A549 (cell line): ENCODE measurements around the gene PKD1. TPM values are rescaled to one million over a fixed set of nuclear protein-coding genes. Genes with fewer than 3 reads are reported as not detected.

Source experiments
- ATAC-seq, 2 experiments: fragments of 200-7000 bp in 1 of 2; fragments of >200 bp in 1 of 2; cut with Nextera tagmentation in 1 of 2; cut with Tn5 transposase in 1 of 2; 3 replicates each; pipeline versions ENCODE4 v1.8.0 to v1.9.1; 2018 to 2020; ENCODE audit warnings: mild to moderate bottlenecking in 1 of 2, moderate library complexity in 1 of 2
- CTCF ChIA-PET: fragments of 300-600 bp; sonication (Branson Sonifier 250); formaldehyde crosslinking; extraction: SDS; loops from one replicate; lab custom pipeline; 2021; ENCODE audit warnings: antibody characterized with exemption, inconsistent platforms; lab: Yijun Ruan, JAX
- POLR2A ChIA-PET: fragments of 350-600 bp; formaldehyde crosslinking; extraction: SDS; loops from one replicate; lab custom pipeline; 2021; ENCODE audit warnings: antibody characterized with exemption, inconsistent platforms; lab: Yijun Ruan, JAX
- DNase-seq, 2 experiments: peaks; one replicate each; pipeline versions ENCODE4 v3.0.0 to v3.0.0-alpha.2; 2011 to 2016; ENCODE audit warnings: low read depth in 1 of 2, low spot score in 1 of 2
- FAIRE-seq: peaks from 2 replicates; lab custom pipeline; 2011; peaks lifted over from hg19 to GRCh38; lab: Jason Lieb, UNC
- H3K27ac ChIP-seq, 2 experiments: fragments of >200 bp; sonication (Bioruptor Twin); formaldehyde crosslinking; 3 replicates each; pipeline ENCODE4 v1.5.1; 2016 to 2017
- H3K4me1 ChIP-seq: fragments of >200 bp; sonication (Bioruptor Twin); formaldehyde crosslinking; 3 replicates; pipeline ENCODE4 v1.6.1; 2016
- H3K4me2 ChIP-seq: fragments of >200 bp; sonication (Bioruptor Twin); formaldehyde crosslinking; 3 replicates; pipeline ENCODE4 v1.6.1; 2016
- H3K4me3 ChIP-seq: fragments of >200 bp; sonication (Bioruptor Twin); formaldehyde crosslinking; 3 replicates; pipeline ENCODE4 v1.5.1; 2016
- H3K9me3 ChIP-seq: fragments of >200 bp; sonication (Bioruptor Twin); formaldehyde crosslinking; 3 replicates; pipeline ENCODE4 v1.6.1; 2016
- BHLHE40 ChIP-seq: IDR thresholded peaks from 2 replicates; pipeline ENCODE4 v1.6.1; 2012; ENCODE audit warnings: low read depth, low read length, inconsistent platforms
- CBX2 ChIP-seq: fragments of 200-600 bp; sonication (generic); IDR thresholded peaks from 2 replicates; pipeline ENCODE4 v1.6.1; 2016; ENCODE audit warnings: low read depth, mild to moderate bottlenecking, borderline replicate concordance
- CEBPB ChIP-seq, 2 experiments: fragments of >200 bp in 1 of 2; sonication (Bioruptor Twin) in 1 of 2; formaldehyde crosslinking in 1 of 2; IDR thresholded peaks; 2 replicates each; pipeline ENCODE4 v1.6.1; 2012 to 2016
- CHD4 ChIP-seq: fragments of 200-600 bp; sonication (generic); IDR thresholded peaks from 2 replicates; pipeline ENCODE4 v1.6.1; 2016; ENCODE audit warnings: antibody characterized with exemption, mild to moderate bottlenecking, borderline replicate concordance
- EHMT2 ChIP-seq: fragments of 200-600 bp; sonication (generic); IDR thresholded peaks from 2 replicates; pipeline ENCODE4 v1.6.1; 2016; ENCODE audit warnings: antibody characterized with exemption, low read depth, mild to moderate bottlenecking, moderate library complexity
- EP300 ChIP-seq, 2 experiments: fragments of >200 bp; sonication (Bioruptor Twin); formaldehyde crosslinking; IDR thresholded peaks; 2 replicates in 1 of 2; 3 replicates in 1 of 2; pipeline ENCODE4 v1.6.1; 2016 to 2017
- FOSB ChIP-seq: fragments of 250-450 bp; sonication (Bioruptor Pico); IDR thresholded peaks from 2 replicates; pipeline ENCODE4 v1.5.0; 2020; ENCODE audit warnings: mild to moderate bottlenecking, moderate library complexity
- FOSL2 ChIP-seq, 2 experiments: fragments of 450-650 bp in 1 of 2; fragments of >200 bp in 1 of 2; sonication (Bioruptor Twin) in 1 of 2; formaldehyde crosslinking; IDR thresholded peaks; 2 replicates each; pipeline versions ENCODE4 v1.5.0 to v1.6.1; 2016 to 2020; ENCODE audit warnings: mild to moderate bottlenecking in 1 of 2, moderate library complexity in 1 of 2
- HDAC2 ChIP-seq: fragments of 200-600 bp; sonication (generic); IDR thresholded peaks from 2 replicates; pipeline ENCODE4 v1.6.1; 2016
- HOXA7 ChIP-seq: fragments of 250-450 bp; sonication (Bioruptor Pico); IDR thresholded peaks from 2 replicates; pipeline ENCODE4 v1.5.0; 2020; ENCODE audit warnings: mild to moderate bottlenecking, moderate library complexity
- HOXB13 ChIP-seq: fragments of 250-450 bp; sonication (Bioruptor Pico); IDR thresholded peaks from 2 replicates; pipeline ENCODE4 v1.5.0; 2020; ENCODE audit warnings: low read depth, mild to moderate bottlenecking, moderate library complexity
- KDM5A ChIP-seq: fragments of 200-600 bp; sonication (generic); IDR thresholded peaks from 2 replicates; pipeline ENCODE4 v1.6.1; 2016; ENCODE audit warnings: antibody characterized with exemption, mild to moderate bottlenecking
- NPAS2 ChIP-seq: fragments of 250-450 bp; sonication (Bioruptor Pico); IDR thresholded peaks from 2 replicates; pipeline ENCODE4 v1.8.0; 2022; ENCODE audit warnings: mild to moderate bottlenecking, moderate library complexity, borderline replicate concordance
- POLR2A ChIP-seq: IDR thresholded peaks from 2 replicates; pipeline ENCODE4 v1.6.1; 2012; ENCODE audit warnings: mild to moderate bottlenecking, low read length
- POLR2AphosphoS2 ChIP-seq: conservative IDR thresholded peaks from 2 replicates; pipeline ENCODE4 v1.6.1; 2012; ENCODE audit warnings: low read length, improper control_type of control experiment, inconsistent platforms
- RNF2 ChIP-seq: fragments of 200-600 bp; sonication (generic); IDR thresholded peaks from 2 replicates; pipeline ENCODE4 v1.6.1; 2016; ENCODE audit warnings: low read depth, mild to moderate bottlenecking, antibody characterized with exemption, moderate library complexity, borderline replicate concordance
- TFCP2L1 ChIP-seq: fragments of 250-450 bp; sonication (Bioruptor Pico); IDR thresholded peaks from 2 replicates; pipeline ENCODE4 v1.5.0; 2021; ENCODE audit warnings: mild to moderate bottlenecking
- ZC3H11A ChIP-seq: fragments of 450-650 bp; IDR thresholded peaks from 2 replicates; pipeline ENCODE4 v1.6.1; 2014; ENCODE audit warnings: antibody characterized with exemption, mild to moderate bottlenecking
- ZFP36 ChIP-seq: fragments of 450-650 bp; IDR thresholded peaks from 2 replicates; pipeline ENCODE4 v1.6.1; 2014; ENCODE audit warnings: borderline replicate concordance; ENCODE audit not compliant: partially characterized antibody
- ZNF302 ChIP-seq: fragments of 250-450 bp; sonication (Bioruptor Pico); IDR thresholded peaks from 2 replicates; pipeline ENCODE4 v1.9.0; 2021; ENCODE audit warnings: inconsistent platforms, mild to moderate bottlenecking, moderate library complexity
- ZSCAN20 ChIP-seq: fragments of 250-450 bp; sonication (Bioruptor Pico); IDR thresholded peaks from 2 replicates; pipeline ENCODE4 v1.8.0; 2022; ENCODE audit warnings: mild to moderate bottlenecking, moderate library complexity
- WGBS: methylation state at CpG from one replicate; pipeline ENCODE4 v1.1.6; 2017; ENCODE audit errors: missing lambda C conversion rate; 5-methylcytosine and 5-hydroxymethylcytosine counted together
- polyA plus RNA-seq, 4 experiments: library from polyadenylated mRNA; depleted of rRNA in 3 of 4; stranded (reverse); fragments of >200 nt; fragmentation: RNase III in 1 of 4; extraction: RNeasy Plus Mini Kit Qiagen cat#74134 plus additional on column Dnase treatment in 1 of 4; gene quantifications; 2 replicates in 3 of 4; 3 replicates in 1 of 4; pipeline ENCODE4 v1.2.3, GENCODE V29; 2011 to 2017
- TF ChIP-seq, protein P1 (sequence below): IDR thresholded peaks from 2 replicates; pipeline ENCODE4 v1.6.1; 2012; ENCODE audit warnings: low read depth, borderline replicate concordance
- TF ChIP-seq, protein P2 (sequence below): fragments of >200 bp; sonication (Bioruptor Twin); formaldehyde crosslinking; IDR thresholded peaks from 3 replicates; pipeline ENCODE4 v1.5.1; 2016
- TF ChIP-seq, protein P3 (sequence below): fragments of 250-450 bp; sonication (Bioruptor Pico); IDR thresholded peaks from 2 replicates; pipeline ENCODE4 v1.5.0; 2021; ENCODE audit warnings: mild to moderate bottlenecking, moderate library complexity, borderline replicate concordance
- TF ChIP-seq, protein P4 (sequence below): IDR thresholded peaks from 2 replicates; pipeline ENCODE4 v1.6.1; 2012
- TF ChIP-seq, protein P5 (sequence below): fragments of 450-650 bp; IDR thresholded peaks from 2 replicates; pipeline ENCODE4 v1.6.1; 2014; ENCODE audit warnings: antibody characterized with exemption
- TF ChIP-seq, protein P6 (sequence below): IDR thresholded peaks from 2 replicates; pipeline ENCODE4 v1.6.1; 2012

Gene PKD1
- polyA plus RNA-seq, 2 of the 4 experiments (the other 2 are of a cell fraction): 11.5 to 39.2 TPM

DNA sequence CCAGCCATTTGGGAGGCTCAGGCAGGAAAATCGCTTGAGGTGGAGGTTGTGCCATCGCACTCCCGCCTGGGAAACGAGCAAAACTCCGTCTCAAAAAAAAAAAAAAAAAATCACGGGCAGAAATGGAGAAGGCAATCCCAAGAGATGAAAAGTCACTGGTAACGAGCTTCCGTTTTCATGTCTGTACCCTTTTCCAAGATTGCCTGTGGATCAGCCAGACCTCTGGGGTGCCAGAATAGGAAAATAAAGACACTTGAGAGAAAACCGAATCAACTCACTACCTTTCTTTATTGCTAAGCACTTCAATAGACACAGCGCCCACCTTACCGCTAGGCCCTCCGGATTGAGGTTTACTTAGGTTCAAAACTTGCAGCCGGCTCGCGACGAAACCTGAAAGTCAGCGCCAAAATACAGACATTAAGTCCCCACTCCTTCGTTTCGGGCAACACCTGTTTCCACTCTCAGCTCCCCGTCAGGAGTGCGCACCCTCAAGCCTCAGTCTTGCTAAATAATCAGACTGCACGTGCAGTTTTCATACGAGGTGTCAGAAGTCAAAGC lies 18.9 kb upstream of the PKD1 start:
- H3K4me2 ChIP-seq: peak overlapping the region; percentile 99
- peak overlapping the region; percentile 92 to 94 for H3K27ac ChIP-seq
- CTCF ChIA-PET: interaction anchor here (0.7 to 2.2 kb wide), 6 partner anchors 8 to 465 kb away, joined by 3 to 9 read pairs (median 3); partner anchors contain the start of gene ECI1
- POLR2A ChIA-PET: interaction anchor here (0.6 to 2.3 kb wide), 27 partner anchors 8 to 365 kb away, joined by 3 to 30 read pairs (median 8); partner anchors contain the start of genes AMDHD2, BRICD5, CASKIN1 and ECI1
- no peak for ATAC-seq
- WGBS: 2% methylated on average over 23 of the region's 23 CpGs
- no peak for FAIRE-seq
- H3K4me1 ChIP-seq: peaks cover 63% of the 10 kb centered on the region
- peak overlapping the region; percentile 88 for H3K4me3 ChIP-seq
- H3K9me3 ChIP-seq: no peaks in the 10 kb centered on the region
- peak; percentile 58; the same call in 1 of the 2 replicates for TF ChIP-seq HDAC2
- TF ChIP-seq, protein P1, sequence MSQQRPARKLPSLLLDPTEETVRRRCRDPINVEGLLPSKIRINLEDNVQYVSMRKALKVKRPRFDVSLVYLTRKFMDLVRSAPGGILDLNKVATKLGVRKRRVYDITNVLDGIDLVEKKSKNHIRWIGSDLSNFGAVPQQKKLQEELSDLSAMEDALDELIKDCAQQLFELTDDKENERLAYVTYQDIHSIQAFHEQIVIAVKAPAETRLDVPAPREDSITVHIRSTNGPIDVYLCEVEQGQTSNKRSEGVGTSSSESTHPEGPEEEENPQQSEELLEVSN: no peak
- 0 out of 2 replicates have a peak, but pooled peaks have one; percentile 31 for TF ChIP-seq HOXA7 (CRISPR knock-in tag)
- TF ChIP-seq FOSB (CRISPR knock-in tag): peak; percentile 66; the same call in 1 of the 2 replicates
- TF ChIP-seq ZSCAN20 (CRISPR knock-in tag): no peak
- TF ChIP-seq BHLHE40: 0 out of 2 replicates have a peak, but pooled peaks have one; percentile 2
- TF ChIP-seq POLR2AphosphoS2: 0 out of 2 replicates have a peak, but pooled peaks have one; percentile 44
- TF ChIP-seq TFCP2L1 (CRISPR knock-in tag): 0 out of 2 replicates have a peak, but pooled peaks have one; percentile 10
- TF ChIP-seq RNF2: peak; percentile 87; the same call in 1 of the 2 replicates
- TF ChIP-seq ZC3H11A: 0 out of 2 replicates have a peak, but pooled peaks have one; percentile 4
- DNase-seq: no peak

DNA sequence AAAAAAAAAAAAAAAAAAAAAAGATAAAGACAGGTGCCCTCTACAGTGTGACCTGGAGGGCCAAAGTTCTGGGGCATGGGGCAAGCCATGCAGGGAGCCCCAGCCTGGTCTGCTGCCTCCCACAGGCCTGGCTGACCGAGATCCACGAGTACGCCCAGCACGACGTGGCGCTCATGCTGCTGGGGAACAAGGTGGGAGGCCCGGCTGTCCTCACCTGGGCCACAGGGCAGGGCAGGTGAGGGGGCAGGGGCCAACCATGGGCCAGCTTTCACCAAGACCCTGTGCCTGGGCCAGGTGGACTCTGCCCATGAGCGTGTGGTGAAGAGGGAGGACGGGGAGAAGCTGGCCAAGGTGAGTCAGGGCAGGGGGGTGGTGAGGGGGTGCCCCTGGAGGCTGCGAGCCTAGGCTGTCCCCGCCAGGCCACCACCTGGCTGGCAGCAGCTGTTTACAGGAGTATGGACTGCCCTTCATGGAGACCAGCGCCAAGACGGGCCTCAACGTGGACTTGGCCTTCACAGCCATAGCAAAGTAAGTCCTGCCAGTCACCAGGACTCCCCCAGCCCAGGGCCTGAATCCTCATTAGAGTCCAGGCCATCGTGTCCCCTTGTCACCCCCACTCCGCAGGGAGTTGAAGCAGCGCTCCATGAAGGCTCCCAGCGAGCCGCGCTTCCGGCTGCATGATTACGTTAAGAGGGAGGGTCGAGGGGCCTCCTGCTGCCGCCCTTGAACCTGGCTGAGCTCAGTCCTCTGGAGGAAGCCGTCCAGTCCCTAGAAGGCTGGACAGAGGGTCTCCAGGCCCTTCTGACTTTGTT lies 17.2 kb upstream of the PKD1 start:
- WGBS: 3% methylated on average over 23 of the region's 25 CpGs
- FAIRE-seq: no peak
- peak in 1 of 2 experiments; percentile 63 for DNase-seq
- ChIA-PET CTCF (interaction anchor here (0.5 to 5.2 kb wide), 14 partner anchors 9 to 348 kb away, joined by 3 to 43 read pairs (median 4); no protein-coding TSS in a partner anchor), POLR2A (interaction anchor here (0.8 to 1.3 kb wide), 3 partner anchors 12 to 188 kb away, joined by 3 to 4 read pairs (median 3); partner anchors contain the start of genes PGP and RPS2)
- H3K4me2 ChIP-seq: peak overlapping the region; percentile 99
- peak overlapping the region; percentile 92 to 94 for H3K27ac ChIP-seq
- H3K9me3 ChIP-seq: no peaks in the 10 kb centered on the region
- no peak for ATAC-seq
- H3K4me1 ChIP-seq: peaks cover 60% of the 10 kb centered on the region
- peak overlapping the region; percentile 88 for H3K4me3 ChIP-seq
- TF ChIP-seq ZC3H11A (no peak), EP300 (IDR thresholded peaks at IDR 0.05) (no peak), BHLHE40 (no peak), KDM5A (no peak), TFCP2L1 (CRISPR knock-in tag) (peak; percentile 62; the same call in 1 of the 2 replicates), HOXB13 (CRISPR knock-in tag) (0 out of 2 replicates have a peak, but pooled peaks have one; percentile 19), CEBPB (IDR thresholded peaks at IDR 0.05) (no peak), ZNF302 (no peak), POLR2A (0 out of 2 replicates have a peak, but pooled peaks have one; percentile 1), EHMT2 (no peak), RNF2 (no peak), FOSL2 (IDR thresholded peaks at IDR 0.05) (no peak), FOSL2 (CRISPR knock-in tag; IDR thresholded peaks at IDR 0.05) (peak; percentile 11; the same call in 1 of the 2 replicates), ZFP36 (no peak), NPAS2 (CRISPR knock-in tag) (no peak), CHD4 (no peak), CBX2 (no peak)
- TF ChIP-seq, protein P2, sequence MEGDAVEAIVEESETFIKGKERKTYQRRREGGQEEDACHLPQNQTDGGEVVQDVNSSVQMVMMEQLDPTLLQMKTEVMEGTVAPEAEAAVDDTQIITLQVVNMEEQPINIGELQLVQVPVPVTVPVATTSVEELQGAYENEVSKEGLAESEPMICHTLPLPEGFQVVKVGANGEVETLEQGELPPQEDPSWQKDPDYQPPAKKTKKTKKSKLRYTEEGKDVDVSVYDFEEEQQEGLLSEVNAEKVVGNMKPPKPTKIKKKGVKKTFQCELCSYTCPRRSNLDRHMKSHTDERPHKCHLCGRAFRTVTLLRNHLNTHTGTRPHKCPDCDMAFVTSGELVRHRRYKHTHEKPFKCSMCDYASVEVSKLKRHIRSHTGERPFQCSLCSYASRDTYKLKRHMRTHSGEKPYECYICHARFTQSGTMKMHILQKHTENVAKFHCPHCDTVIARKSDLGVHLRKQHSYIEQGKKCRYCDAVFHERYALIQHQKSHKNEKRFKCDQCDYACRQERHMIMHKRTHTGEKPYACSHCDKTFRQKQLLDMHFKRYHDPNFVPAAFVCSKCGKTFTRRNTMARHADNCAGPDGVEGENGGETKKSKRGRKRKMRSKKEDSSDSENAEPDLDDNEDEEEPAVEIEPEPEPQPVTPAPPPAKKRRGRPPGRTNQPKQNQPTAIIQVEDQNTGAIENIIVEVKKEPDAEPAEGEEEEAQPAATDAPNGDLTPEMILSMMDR: no peak; the same call in 2 of the 3 replicates
- TF ChIP-seq, protein P3, sequence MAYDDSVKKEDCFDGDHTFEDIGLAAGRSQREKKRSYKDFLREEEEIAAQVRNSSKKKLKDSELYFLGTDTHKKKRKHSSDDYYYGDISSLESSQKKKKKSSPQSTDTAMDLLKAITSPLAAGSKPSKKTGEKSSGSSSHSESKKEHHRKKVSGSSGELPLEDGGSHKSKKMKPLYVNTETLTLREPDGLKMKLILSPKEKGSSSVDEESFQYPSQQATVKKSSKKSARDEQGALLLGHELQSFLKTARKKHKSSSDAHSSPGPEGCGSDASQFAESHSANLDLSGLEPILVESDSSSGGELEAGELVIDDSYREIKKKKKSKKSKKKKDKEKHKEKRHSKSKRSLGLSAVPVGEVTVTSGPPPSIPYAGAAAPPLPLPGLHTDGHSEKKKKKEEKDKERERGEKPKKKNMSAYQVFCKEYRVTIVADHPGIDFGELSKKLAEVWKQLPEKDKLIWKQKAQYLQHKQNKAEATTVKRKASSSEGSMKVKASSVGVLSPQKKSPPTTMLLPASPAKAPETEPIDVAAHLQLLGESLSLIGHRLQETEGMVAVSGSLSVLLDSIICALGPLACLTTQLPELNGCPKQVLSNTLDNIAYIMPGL (CRISPR knock-in tag): no peak
- TF ChIP-seq, protein P4, sequence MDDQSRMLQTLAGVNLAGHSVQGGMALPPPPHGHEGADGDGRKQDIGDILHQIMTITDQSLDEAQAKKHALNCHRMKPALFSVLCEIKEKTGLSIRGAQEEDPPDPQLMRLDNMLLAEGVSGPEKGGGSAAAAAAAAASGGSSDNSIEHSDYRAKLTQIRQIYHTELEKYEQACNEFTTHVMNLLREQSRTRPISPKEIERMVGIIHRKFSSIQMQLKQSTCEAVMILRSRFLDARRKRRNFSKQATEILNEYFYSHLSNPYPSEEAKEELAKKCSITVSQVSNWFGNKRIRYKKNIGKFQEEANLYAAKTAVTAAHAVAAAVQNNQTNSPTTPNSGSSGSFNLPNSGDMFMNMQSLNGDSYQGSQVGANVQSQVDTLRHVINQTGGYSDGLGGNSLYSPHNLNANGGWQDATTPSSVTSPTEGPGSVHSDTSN: no peak; the same call in 1 of the 2 replicates
- TF ChIP-seq, protein P5, sequence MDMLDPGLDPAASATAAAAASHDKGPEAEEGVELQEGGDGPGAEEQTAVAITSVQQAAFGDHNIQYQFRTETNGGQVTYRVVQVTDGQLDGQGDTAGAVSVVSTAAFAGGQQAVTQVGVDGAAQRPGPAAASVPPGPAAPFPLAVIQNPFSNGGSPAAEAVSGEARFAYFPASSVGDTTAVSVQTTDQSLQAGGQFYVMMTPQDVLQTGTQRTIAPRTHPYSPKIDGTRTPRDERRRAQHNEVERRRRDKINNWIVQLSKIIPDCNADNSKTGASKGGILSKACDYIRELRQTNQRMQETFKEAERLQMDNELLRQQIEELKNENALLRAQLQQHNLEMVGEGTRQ: no peak
- TF ChIP-seq, protein P6, sequence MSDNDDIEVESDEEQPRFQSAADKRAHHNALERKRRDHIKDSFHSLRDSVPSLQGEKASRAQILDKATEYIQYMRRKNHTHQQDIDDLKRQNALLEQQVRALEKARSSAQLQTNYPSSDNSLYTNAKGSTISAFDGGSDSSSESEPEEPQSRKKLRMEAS: peak; percentile 74; the same call in 1 of the 2 replicates
